Measurements from ENCODE around the gene KIDINS220.

Gene KIDINS220

DNA sequence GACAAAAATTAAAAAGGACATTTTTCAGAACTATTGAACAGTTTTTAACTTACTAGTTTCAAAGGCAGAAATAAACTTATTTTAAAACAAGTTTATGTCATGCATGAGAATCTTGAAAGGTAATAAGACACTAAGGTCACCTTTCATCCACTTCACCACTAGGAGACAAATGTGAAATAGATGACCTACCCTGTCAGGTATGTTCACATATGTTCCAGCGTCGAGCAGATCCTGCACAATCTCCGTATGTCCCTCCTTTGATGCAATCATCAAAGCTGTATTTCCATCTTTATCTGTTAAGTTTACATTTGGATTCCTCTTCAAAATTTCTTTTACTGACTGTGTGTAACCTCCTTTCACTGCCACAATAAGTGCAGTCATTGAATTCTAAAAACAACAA, 34.7 kb downstream of the KIDINS220 start:
- DNase-seq, result no peak

GRCh38 chr2:8800821-8801220, 36.6 kb downstream of the KIDINS220 start:
- DNase-seq, result no peak

DNA sequence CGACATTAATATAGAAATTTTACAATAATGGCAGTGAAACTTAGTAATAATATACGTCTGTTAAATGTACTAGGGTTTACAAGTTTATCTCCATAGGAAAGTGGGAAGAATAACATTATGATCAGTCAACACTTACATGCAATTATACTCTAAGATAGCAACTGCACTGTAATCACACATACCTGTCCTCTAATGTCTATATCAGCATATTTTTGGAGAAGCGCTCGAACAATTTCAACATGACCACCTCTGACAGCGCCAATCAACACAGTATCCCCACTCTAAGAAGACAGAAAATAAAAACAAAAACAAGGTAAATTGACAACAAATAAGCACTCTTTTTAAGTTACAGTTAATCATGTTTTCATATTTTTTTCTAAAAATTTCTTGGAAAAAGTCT, 37.2 kb downstream of the KIDINS220 start:
- no peak for DNase-seq

DNA sequence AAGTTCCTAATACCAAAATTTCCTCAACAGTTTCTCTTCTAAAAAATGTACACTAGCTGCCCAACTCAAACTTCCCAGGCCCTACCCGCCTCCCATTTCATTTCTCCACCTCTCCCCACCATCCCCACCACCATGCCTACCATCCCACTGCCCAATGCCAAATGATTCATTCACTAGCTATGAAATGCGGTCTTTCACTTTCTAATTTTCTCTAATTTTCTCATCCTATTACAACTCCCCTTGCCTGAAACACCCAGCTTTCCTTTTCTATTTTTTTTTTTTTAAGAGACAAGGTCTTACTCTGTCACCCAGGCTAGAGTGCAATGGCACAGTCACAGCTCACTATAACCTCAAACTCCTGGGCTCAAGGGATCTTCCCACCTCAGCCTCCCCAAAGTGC, 38.4 kb downstream of the KIDINS220 start:
- DNase-seq, result no peak

- DNase-seq, result no peak
Observed at GRCh38 chr2:8798393-8798792, 39.0 kb downstream of the KIDINS220 start.

GRCh38 chr2:8797682-8798081, 39.7 kb downstream of the KIDINS220 start:
- no peak for DNase-seq

DNA sequence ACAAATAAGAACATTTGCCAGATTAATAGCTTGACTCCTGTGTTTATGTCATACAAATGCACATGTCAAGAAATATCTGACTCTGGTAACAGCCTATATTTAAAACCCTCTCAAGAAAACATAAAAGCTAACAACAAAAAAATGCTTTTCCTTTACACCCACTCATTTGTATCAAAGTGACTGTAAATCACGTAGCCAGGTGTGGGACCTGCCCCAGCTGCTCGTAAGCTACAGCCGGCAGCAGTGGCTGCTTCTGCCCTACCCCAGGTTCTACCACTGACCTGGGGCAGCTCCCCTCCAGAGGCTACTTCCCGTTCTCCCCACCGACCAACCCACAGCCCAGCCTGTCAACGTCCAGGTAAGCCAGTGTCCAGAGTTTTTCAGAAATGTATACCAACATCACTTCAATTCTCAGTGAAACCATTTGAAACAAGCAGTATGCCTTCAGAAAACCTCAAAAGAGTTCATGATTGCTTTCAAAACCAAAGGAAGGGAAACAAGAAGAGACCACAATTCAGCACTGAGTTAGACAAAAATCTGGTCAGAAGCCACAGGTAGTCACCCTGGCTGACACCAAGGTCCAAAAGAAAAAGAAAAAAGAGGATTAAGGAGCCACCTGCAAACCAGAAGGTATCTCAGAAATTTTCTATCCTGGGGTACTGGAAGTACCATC, 40.4 kb downstream of the KIDINS220 start:
- no peak for DNase-seq

DNA sequence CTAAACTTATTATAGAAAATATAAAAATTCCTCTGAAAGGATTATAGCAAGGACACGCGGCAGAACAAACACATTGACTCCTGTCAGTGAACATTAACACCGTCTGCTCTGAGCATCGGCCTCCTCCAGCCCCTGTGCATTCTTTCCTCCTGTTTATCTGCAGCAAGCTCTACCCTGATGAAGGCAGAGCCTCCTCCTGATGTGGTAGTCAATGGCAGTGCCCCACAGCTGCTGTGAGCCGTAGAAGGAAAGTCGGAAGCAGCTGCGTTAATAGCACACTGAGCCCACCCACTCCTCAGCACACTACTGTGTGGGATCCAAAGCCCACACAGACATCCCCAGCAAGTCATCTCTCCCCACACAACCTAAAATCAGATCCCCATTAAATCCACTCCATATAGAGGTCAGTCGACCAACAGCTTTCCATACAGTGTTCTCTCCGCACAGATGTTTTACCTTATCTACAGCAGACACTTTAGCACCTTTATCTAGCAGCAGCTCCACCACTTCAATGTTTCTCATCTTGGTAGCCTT, 41.0 kb downstream of the KIDINS220 start:
- DNase-seq, result no peak

DNA sequence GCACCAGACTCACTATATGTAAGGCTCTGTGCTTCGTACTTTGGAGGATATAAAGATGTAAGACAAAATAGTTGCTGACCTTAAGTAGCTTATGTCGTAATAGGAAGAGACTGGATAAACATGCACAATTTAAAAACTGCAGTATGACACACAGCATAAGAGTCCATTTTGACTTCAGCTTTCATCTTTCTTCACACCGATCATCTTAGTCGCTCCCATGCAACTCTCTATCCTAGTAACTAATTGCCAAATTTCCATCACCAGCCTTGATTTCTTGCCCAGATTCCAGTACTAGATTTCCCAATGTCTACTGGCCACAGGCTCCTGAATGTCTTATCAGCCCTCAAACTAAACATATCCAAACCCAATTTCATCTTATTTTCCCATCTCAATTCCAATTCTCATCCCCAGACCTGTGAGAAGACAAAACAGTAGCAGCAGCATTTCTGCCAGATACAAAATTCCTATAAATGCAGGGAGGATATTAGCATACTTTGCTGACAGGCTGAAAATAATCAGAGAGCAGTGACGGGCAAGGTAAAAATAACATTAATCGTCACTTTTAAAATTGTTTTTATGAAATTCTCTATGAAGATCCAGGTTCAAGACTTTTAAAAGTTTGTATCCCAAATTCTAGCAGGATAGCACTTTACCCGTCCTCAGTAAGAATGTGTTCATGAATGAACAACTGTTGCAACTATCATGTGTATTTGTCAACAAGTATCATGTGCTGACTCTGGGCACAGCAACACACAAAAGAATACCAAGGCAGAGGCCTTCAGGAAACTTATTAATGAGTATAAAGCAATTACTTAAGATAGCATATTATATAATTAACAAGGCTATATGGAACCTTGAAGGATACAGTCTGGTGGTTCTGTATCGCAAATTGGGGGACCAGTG, 42.2 kb downstream of the KIDINS220 start:
- no peak for DNase-seq

- no peak for DNase-seq
Observed at GRCh38 chr2:8790739-8791162, 46.7 kb downstream of the KIDINS220 start.

- no peak for DNase-seq
Observed at GRCh38 chr2:8786463-8786862, 51.0 kb downstream of the KIDINS220 start.

GRCh38 chr2:8779795-8780671, 57.4 kb downstream of the KIDINS220 start:
- no peak for DNase-seq

- DNase-seq, result no peak
Observed at GRCh38 chr2:8774371-8774770, 63.0 kb downstream of the KIDINS220 start.

DNA sequence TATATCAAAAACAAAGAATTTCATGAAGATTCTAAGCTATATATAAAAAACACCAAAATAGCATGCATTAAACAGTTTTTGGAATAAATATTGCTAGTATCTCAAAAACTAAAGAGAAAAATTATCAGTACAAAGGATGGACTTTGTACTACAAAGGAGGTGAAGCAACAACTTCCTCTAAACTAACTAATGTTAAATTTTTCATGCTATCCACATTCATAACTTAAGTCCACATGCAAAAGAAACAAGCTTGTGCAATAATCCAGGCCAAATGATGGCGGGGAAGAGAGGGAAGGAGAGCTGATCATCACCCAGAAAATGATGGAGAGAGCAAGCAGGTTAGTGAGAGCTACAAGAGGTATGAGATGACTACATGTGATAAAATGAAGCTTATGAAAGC, 70.1 kb downstream of the KIDINS220 start:
- no peak for DNase-seq

DNA sequence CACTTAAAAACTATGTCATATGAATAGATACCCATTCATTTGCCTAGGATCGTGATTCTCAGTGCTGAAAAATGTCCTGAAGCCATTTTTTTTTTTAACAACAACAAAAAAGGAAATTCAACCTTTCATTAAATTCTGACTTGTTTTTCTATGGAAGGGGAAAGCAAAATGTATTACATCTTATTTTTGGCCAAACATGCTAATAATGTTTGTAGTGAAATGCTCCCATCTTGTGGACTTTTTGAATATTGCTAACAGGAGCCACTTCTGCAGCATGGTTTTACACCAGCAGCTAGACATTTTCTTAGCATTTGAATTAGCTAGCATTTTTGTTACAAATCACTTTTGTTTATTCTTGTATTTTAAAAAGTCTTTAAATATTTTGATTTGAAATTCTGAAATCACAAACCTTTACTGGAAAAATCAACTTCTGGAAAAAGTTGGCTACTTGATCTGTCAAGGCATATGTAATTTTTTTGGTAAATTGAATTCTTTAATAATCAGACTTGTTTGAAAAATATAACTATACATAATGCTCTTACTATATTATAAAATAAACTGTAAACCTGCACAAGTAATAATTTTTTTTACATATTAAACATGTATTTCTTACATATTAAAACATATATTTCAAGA, 75.8 kb downstream of the KIDINS220 start:
- no peak for DNase-seq

DNA sequence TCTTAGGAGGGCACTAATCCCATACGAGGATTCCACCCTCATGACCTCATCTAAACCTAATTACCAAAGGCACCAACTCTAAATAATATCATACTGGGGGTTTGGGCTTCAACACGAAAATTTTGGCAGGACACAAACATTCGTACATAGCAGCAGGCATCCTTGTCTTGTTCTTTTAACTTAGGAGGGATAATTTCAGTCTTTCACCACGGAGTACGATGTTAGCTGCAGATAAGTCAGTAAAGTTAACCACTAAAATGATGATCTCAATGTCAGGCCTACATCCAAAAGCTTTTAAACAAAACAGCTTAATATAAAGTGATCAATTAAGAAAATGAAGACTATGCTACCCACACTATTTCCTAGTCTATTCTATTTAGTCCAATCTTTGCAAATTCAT, 80.7 kb downstream of the KIDINS220 start:
- DNase-seq, result no peak

- no peak for DNase-seq
Observed at GRCh38 chr2:8756230-8756629, 81.2 kb downstream of the KIDINS220 start.

DNA sequence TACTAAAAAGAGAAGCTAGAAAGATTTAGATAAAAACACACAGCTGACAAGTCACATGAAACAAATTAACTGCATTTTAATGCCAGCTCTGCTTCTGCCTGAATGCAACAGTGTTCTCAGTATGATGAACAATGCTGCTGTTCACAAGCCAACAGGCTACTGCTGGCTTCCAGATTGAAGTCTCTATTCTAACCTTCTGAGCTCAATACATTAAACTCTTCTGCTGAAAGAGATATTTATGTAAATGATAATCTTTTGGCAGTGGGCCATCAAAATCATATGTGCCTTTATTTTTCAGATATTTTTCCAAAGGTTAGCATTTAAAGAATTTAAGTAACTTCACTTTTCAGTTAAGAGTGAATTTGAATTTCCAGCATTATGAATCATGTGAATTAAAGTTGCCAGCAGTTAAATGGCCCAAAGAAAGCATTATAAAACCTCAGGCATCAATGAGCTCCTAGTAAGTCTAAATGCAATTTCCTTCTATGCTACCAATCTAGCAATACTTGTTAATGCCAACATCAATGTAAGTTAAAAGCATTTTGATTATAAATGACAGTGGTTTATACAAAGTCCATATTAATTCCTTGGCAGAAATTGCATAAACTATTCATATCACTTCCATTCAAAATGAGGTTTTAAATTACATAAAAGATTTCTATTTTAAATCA, 83.2 kb downstream of the KIDINS220 start:
- DNase-seq, result no peak

DNA sequence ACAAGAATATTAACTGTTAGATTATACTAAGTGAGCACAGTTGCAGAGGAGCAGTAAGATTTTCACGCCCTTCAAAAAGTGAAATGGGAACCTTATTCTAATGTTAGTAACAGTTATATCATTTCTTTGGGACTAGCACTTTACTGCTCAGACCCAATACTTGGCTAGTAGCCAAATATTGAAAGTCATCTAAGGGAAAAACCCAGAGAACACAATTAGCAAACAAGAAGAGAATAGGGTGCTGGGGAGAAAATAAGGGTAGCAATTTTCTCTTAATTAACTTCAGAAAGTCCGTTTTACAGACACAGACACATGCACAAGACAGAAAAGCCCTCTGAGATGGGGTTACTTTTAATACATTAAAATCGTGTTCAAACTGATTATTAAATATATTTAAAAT, 83.8 kb downstream of the KIDINS220 start:
- no peak for DNase-seq

DNA sequence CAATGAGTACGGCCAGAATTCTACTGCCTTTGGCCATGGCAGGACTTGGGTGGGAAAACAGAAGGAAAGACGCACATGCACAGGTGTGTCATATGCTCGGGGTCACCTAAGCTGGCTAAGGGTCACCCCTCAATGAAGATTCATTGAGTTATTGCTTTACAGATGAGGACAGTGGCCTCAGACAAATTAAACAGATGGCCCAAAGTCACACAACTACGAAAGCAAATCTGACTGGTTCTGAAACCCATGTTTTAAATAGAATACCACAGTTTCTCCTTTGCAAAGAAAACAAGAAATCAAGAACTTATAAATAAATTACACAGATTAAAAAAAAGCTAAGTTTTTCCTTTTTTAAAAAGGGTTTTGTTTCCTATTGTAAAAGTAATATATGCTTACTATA, 85.0 kb downstream of the KIDINS220 start:
- no peak for DNase-seq

- no peak for DNase-seq
Observed at GRCh38 chr2:8750221-8750620, 87.2 kb downstream of the KIDINS220 start.

DNA sequence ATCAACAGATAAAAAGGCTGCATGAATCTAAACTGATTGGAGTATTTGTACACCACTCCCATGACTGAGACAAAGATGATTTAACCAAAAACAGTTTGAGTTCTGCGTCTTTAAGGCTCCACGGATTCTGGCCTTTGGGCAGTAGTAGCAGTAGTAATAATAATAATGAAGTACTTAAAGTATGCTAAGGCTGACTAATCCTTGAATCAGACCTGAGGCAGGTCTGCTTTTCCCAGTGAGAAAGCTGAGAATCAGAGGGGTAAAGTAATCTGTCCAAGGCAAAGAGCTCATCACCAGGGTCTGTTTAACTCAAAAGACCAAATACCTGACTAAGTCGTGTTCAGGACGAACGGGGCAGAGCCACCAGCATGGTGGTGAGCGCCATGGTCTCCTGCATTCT, 94.2 kb downstream of the KIDINS220 start:
- DNase-seq, result no peak
